DMS79 treated with DMSO at 0.1 percent for 48 hours (cell line): Measurements from ENCODE around the gene PMPCA.
"Not testable (repeated sequence)": the region's sequence is repeated elsewhere in the genome, so short reads cannot be mapped to it uniquely, and the experiment has no call there.

Experiments used
- DNase-seq: peaks from one replicate; lab custom pipeline; 2025; lab: John Stamatoyannopoulos, UW

PMPCA gene

DNA sequence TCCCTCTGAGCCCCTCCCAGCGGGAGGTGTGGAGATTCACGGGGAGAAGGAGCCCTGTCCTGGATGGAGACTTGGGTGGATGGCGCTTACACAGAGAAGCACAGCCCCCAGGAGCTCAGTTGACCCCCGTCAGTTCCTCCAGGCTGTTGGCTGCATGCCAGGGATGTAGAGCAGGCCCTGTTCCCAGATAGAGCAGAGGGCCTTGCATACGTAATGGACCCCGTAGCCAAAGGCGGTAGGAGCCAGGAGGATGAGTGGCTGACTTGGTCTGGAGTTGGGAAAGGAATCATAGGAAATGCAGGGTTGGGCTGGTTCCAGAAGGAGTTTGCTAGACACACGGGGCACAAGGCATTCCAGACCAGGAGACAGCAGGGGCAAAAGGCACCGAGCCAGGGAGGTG lies 2.5 kb downstream of the PMPCA start:
- DNase-seq: no peak

DNA sequence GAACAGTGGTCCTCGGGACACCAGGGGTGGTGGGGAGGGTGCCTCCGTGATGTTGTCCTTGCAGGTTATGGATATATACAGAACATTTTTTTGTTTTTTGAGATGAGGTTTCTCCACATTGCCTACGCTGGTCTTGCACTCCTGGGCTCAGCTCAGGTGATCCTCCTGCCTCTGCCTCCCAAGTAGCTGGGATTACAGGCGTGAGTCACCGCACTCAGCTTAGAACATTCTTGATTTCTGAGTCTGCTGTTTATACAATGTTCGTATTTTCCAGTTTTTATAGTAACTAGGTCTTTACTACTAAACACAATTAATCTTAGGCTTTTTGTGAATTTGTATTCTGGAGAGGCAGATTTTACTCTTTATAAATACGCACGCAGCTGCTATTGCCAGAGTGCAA lies 6.0 kb downstream of the PMPCA start:
- DNase-seq: no peak

GRCh38 chr9:136416914-136417313 lies 6.5 kb downstream of the PMPCA start:
- DNase-seq: no peak

DNA sequence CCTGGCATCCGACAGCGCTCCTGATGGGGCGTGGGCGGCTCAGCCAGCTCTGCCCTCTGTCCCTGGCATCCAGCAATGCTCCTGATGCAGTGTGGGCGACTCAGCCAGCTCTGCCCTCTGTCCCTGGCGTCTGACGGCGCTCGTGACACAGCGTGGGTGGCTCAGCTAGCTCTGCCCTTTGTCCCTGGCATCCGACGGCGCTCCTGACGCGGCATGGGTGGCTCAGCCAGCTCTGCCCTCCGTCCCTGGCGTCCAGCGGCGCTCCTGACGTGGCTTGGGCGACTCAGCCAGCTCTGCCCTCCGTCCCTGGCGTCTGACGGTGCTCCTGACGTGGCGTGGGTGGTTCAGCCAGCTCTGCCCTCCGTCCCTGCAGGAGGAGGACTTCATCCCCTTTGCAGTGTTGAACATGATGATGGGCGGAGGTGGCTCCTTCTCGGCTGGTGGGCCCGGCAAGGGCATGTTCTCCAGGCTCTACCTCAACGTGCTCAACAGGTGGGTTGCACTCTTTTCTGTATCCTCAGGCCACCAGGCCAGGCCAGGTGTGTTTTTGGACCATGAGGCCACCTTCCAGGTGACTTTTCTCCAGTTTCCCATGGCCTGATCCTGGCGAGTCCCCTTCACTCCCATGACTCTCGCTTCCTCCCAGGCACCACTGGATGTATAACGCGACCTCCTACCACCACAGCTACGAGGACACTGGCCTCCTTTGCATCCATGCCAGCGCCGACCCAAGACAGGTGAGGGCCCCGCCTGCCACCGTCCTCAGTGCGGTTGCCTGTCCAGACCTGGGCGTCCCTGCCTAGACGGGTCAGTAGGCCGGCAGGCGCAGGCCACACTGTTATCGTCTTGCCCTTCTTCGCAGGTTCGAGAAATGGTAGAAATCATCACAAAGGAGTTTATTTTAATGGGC lies 8.0 kb downstream of the PMPCA start:
- no peak for DNase-seq

DNA sequence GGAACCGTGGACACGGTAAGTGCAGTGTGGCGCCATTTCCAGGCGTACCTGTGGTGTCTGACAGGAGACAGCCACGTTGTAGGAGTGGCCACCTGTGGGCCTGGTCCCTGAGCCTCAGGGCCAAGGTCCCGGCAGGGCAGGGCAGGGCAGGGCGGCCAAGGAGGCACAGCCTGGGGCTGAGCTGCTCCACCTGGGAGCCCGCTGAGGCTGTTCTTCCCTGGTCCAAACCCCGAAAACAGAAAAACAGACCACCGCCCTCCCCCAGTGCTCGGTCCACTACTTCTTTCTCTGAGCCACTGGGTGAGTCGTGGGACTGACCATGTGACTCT lies 8.6 kb downstream of the PMPCA start:
- no peak for DNase-seq

- DNase-seq: no peak
Observed at GRCh38 chr9:136421791-136422190, 11.3 kb downstream of the PMPCA start.

GRCh38 chr9:136422876-136423275 lies 12.4 kb downstream of the PMPCA start:
- DNase-seq: no peak

- no peak for DNase-seq
Observed at GRCh38 chr9:136423432-136424146, 13.1 kb downstream of the PMPCA start.

DNA sequence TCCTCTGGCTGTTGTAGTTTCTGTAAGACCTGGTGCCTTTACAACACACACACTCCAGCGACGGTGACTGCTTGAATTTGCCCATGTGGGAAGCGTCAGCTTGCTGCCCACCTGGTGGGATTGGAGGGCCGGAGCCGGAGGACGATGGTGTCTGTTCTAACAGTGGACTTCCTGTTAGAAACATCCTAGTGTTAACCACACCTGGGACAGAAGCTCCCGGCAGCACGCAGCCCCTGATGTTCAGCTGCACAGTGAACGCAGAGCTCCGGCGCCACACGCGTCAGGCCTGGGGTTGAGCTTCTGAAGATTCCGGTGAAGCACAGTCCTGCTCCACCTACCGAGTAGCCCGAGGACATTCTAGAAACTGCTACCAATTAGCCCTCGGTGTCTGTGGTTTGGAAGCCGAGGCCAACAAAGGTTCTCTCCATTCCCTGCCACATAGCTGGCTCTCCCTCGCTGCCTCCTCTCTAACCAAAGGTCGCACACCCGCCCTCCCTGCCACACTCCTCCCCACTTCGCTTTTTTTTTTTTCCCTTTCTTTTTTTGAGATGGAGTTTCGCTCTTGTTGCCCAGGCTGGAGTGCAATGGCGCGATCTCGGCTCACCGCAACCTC lies 14.4 kb downstream of the PMPCA start:
- DNase-seq: no peak

DNA sequence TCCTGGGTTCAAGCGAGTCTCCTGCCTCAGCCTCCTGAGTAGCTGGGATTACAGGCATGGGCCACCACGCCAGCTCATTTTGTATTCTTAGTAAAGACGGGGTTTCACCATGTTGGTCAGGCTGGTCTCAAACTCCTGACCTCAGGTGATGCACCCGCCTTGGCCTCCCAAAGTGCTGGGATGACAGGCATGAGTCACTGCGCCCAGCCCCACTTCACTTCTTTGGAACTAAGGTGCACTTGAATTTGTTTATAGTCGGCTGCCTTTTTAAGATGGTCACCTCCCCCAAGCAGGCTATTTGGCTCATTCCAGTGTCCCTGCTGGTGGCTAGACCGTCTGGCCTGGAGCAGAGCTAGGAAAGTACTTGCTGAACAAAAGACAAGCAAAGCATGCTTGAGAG lies 14.9 kb downstream of the PMPCA start:
- not testable (repeated sequence) for DNase-seq

GRCh38 chr9:136426787-136427186 lies 16.3 kb downstream of the PMPCA start:
- no peak for DNase-seq

- DNase-seq: no peak
Observed at GRCh38 chr9:136429075-136429628, 18.7 kb downstream of the PMPCA start.

- no peak for DNase-seq
Observed at GRCh38 chr9:136429683-136430491, 19.4 kb downstream of the PMPCA start.

- no peak for DNase-seq
Observed at GRCh38 chr9:136430588-136431234, 20.3 kb downstream of the PMPCA start.

GRCh38 chr9:136431782-136432350 lies 21.4 kb downstream of the PMPCA start:
- no peak for DNase-seq

GRCh38 chr9:136432591-136432990 lies 22.1 kb downstream of the PMPCA start:
- no peak for DNase-seq

DNA sequence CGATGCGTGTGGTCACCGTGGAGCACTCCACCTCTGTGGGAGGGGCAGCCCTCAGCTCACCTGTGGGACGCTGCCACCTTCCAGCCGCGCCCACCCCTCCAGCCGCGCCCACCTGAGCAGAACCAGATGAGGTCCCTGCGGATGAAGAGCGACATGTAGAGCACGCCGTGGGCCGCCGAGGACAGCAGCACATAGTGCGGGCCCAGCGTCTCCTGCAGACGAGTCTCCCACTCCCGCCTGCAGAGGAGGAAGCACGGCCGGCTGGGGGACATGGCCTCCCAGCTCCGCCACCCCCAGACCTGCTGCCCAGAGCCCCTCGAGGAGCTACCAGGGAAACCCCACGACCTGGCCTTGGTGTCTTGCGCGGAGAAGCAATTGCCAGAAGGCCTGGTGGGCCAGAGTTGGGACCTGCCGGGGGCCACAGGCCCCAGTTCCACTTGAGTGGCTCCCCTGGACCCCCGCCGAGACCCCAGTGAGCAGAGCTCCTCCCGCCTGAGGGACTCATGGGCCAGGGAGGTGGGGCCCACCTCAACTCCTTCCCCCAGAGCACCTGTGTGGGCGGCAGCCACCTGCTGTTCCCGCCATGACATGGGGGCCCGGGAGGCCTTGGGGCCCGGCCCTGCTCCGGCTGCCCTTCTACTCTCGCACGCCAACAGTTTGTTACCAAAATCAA lies 22.7 kb downstream of the PMPCA start:
- no peak for DNase-seq

DNA sequence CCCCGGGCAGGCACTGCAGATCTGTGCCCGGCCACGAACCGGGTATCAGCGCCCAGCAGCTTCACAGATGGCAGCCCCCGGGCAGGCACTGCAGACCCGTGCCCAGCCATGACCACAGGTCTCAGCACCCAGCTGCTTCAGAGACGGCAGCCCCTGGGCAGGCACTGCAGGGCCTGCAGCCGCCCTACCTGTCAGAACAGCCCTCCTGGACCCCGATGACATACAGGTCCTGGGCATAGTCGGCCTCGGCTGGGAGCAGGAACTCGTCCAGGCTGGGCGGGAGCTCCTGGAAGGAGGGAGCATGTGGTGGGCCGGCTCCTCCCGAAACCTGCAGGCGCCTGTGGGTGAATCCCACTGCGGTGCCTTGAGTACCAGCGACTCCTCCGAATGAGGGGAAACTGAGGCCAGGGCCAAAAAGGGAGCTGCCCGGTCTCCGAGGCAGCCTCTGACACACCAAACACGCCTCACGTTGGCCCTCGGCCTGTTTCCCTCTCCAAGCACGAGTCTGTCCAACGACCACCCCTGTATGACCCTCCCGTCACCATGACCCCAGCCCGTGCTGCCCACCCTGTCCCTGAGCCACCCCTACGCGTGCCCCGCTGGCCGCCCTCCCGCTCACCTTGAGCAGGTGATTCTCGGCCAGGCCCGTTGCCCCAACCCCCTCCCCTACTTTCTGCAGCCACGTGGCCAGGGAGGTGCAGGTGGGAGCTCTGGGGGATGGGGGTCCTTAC lies 23.6 kb downstream of the PMPCA start:
- DNase-seq: no peak

DNA sequence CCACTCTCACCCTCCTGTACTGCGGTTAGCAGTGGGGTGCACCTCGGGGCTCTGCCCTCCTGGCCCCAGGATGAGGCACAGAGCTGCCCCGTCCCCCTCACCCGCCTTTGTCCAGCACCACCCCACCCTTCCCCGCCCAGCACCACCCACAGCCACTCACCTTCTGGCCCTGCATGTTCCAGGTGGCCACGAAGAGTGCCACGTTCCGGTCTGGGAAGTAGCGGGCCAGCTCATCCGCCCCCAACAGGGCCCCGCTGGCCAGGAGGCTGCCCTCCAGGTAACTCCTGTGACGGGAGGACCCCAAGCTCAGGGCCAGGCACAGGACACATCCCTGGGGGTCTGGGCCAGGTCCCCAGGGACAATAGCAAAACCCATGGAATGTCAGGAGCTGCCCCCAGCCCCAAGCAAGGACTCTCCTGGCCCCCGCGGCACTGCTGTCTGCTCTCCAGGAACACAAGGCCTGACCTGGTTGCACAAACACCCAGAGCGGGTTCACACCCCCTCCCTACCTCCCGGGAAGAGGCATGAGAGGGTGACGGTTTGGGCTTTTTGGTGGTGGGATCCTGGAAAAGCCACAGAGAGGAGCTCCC lies 24.2 kb downstream of the PMPCA start:
- no peak for DNase-seq
